HCT116 (cell line): Measurements from ENCODE around the gene SLC44A3. TPM values are rescaled to one million over a fixed set of nuclear protein-coding genes. Genes with fewer than 3 reads are reported as not detected.

Experiments used
- ATAC-seq: fragments of 200-7000 bp; cut with Tn5 transposase; 2 replicates; pipeline ENCODE4 v1.9.1; 2020; ENCODE audit warnings: mild to moderate bottlenecking, moderate library complexity
- BruUV-seq: library from RNA; stranded (reverse); fragments of 400-500 nt; replicated peaks from 2 replicates; lab custom pipeline; 2021; lab: Mats Ljungman, UMichigan
- CTCF ChIA-PET: fragments of 300-600 bp; sonication (Branson Sonifier 250); formaldehyde crosslinking; loops from one replicate; lab custom pipeline; 2021; ENCODE audit warnings: antibody characterized with exemption; lab: Charles Lee
- POLR2A ChIA-PET: fragments of 300-600, 350-600 bp; sonication (Branson Sonifier 250); formaldehyde crosslinking; loops from one replicate; lab custom pipeline; 2021; ENCODE audit warnings: antibody characterized with exemption; lab: Charles Lee
- RAD21 ChIA-PET, 2 experiments: fragments of 300-600 bp; sonication (Branson Sonifier 250); formaldehyde crosslinking; loops; one replicate each; lab custom pipeline; 2023; ENCODE audit warnings: low total read pairs in 2 of 2; ENCODE audit not compliant: uncharacterized antibody in 2 of 2, unreplicated experiment in 2 of 2, low non-redundant PET in 1 of 2; lab: Charles Lee
- DNase-seq: peaks from one replicate; pipeline ENCODE4 v3.0.0-alpha.2; 2010; ENCODE audit warnings: low read depth, low spot score
- H2AFZ ChIP-seq: fragments of 200-600 bp; shearing (Covaris generic), sonication (generic); 2 replicates; pipeline ENCODE4 v1.6.1; 2017; ENCODE audit warnings: low read depth, mixed run types, mixed read lengths, antibody characterized with exemption, low read length; ENCODE audit not compliant: poor library complexity, severe bottlenecking
- H3K27ac ChIP-seq: 2 replicates; pipeline ENCODE4 v1.5.1; 2012; ENCODE audit warnings: low read depth, low read length
- H3K27me3 ChIP-seq: fragments of 200-600 bp; sonication (generic); 2 replicates; pipeline ENCODE4 v1.6.1; 2016; ENCODE audit warnings: mixed run types, low read length, mixed read lengths; ENCODE audit not compliant: insufficient read depth
- H3K36me3 ChIP-seq, 2 experiments: fragments of 200-500 bp in 1 of 2; fragments of 200-600 bp in 1 of 2; sonication (Bioruptor generic) in 1 of 2; sonication (generic) in 1 of 2; 2 replicates each; pipeline versions ENCODE4 v1.5.1 to v1.6.1; 2014 to 2016; ENCODE audit warnings: low read length in 2 of 2, inconsistent platforms in 1 of 2, mixed read lengths in 1 of 2, mixed run types in 1 of 2; ENCODE audit not compliant: insufficient read depth in 2 of 2, control insufficient read depth in 1 of 2
- H3K4me1 ChIP-seq, 2 experiments: fragments of 200-600 bp in 1 of 2; sonication (generic) in 1 of 2; 2 replicates each; pipeline versions ENCODE4 v1.5.1 to v1.6.1; 2012 to 2017; ENCODE audit warnings: low read length in 2 of 2, inconsistent platforms in 1 of 2, mild to moderate bottlenecking in 1 of 2, mixed read lengths in 1 of 2, mixed run types in 1 of 2, moderate library complexity in 1 of 2; ENCODE audit not compliant: insufficient read depth in 2 of 2, control insufficient read depth in 1 of 2
- H3K4me2 ChIP-seq: fragments of 200-600 bp; sonication (generic); 2 replicates; pipeline ENCODE4 v1.6.1; 2017; ENCODE audit warnings: mixed run types, low read length, mixed read lengths
- H3K4me3 ChIP-seq, 2 experiments: fragments of 200-600 bp in 1 of 2; sonication (generic) in 1 of 2; replicated peaks in 1 of 2; 2 replicates each; pipeline ENCODE4 v1.5.1; 2011 to 2016; ENCODE audit warnings: low read length in 2 of 2, control low read depth in 1 of 2, low read depth in 1 of 2, mild to moderate bottlenecking in 1 of 2, mixed read lengths in 1 of 2, mixed run types in 1 of 2
- H3K79me2 ChIP-seq: fragments of 200-600 bp; sonication (generic); 2 replicates; pipeline ENCODE4 v1.6.1; 2017; ENCODE audit warnings: mild to moderate bottlenecking, mixed run types, low read length, moderate library complexity, mixed read lengths; ENCODE audit not compliant: insufficient read depth
- H3K9ac ChIP-seq: fragments of 200-600 bp; sonication (generic); 2 replicates; pipeline ENCODE4 v1.6.1; 2016; ENCODE audit warnings: low read length, mixed read lengths
- H3K9me2 ChIP-seq: fragments of 200-600 bp; sonication (generic), shearing (Covaris generic); 2 replicates; pipeline ENCODE4 v1.6.1; 2017; ENCODE audit warnings: mixed run types, mild to moderate bottlenecking, moderate library complexity; ENCODE audit not compliant: insufficient read depth
- H3K9me3 ChIP-seq, 2 experiments: fragments of 200-500 bp in 1 of 2; fragments of 200-600 bp in 1 of 2; sonication (Bioruptor generic) in 1 of 2; sonication (generic) in 1 of 2; 2 replicates each; pipeline ENCODE4 v1.6.1; 2014 to 2017; ENCODE audit warnings: low read length in 2 of 2, mixed read lengths in 2 of 2, inconsistent platforms in 1 of 2, low read depth in 1 of 2, mild to moderate bottlenecking in 1 of 2, mixed run types in 1 of 2, moderate library complexity in 1 of 2; ENCODE audit not compliant: control insufficient read depth in 1 of 2, insufficient read depth in 1 of 2
- H4K20me1 ChIP-seq: fragments of 200-600 bp; sonication (generic), shearing (Covaris generic); 2 replicates; pipeline ENCODE4 v1.6.1; 2017; ENCODE audit warnings: mixed run types, mild to moderate bottlenecking, moderate library complexity; ENCODE audit not compliant: insufficient read depth
- CBX3 ChIP-seq: IDR thresholded peaks from 2 replicates; pipeline ENCODE4 v1.6.1; 2012; ENCODE audit warnings: low read depth
- CEBPB ChIP-seq: IDR thresholded peaks from 2 replicates; pipeline ENCODE4 v1.6.1; 2012; ENCODE audit warnings: low read depth
- ELF1 ChIP-seq: IDR thresholded peaks from 2 replicates; pipeline ENCODE4 v1.6.1; 2012; ENCODE audit warnings: low read depth, borderline replicate concordance
- EZH2 ChIP-seq: fragments of 200-600 bp; sonication (generic); IDR thresholded peaks from 2 replicates; pipeline ENCODE4 v1.6.1; 2017; ENCODE audit warnings: antibody characterized with exemption, mixed run types
- FOSL1 ChIP-seq: IDR thresholded peaks from 2 replicates; pipeline ENCODE4 v1.6.1; 2012; ENCODE audit warnings: low read depth
- JUND ChIP-seq: IDR thresholded peaks from 2 replicates; pipeline ENCODE4 v1.6.1; 2012
- MAX ChIP-seq: IDR thresholded peaks from 2 replicates; pipeline ENCODE4 v1.6.1; 2012
- POLR2AphosphoS5 ChIP-seq: IDR thresholded peaks from 2 replicates; pipeline ENCODE4 v1.6.1; 2011; ENCODE audit warnings: mild to moderate bottlenecking, low read depth, low read length, moderate library complexity
- RAD21 ChIP-seq: IDR thresholded peaks from 2 replicates; pipeline ENCODE4 v1.6.1; 2012; ENCODE audit warnings: low read depth, mild to moderate bottlenecking
- REST ChIP-seq: IDR thresholded peaks from 2 replicates; pipeline ENCODE4 v1.6.1; 2012; ENCODE audit warnings: low read depth
- SIN3A ChIP-seq: IDR thresholded peaks from 2 replicates; pipeline ENCODE4 v1.6.1; 2012; ENCODE audit warnings: low read depth
- SP1 ChIP-seq: IDR thresholded peaks from 2 replicates; pipeline ENCODE4 v1.6.1; 2012; ENCODE audit warnings: low read depth
- SRF ChIP-seq: IDR thresholded peaks from 2 replicates; pipeline ENCODE4 v1.6.1; 2012; ENCODE audit warnings: low read depth
- TCF7L2 ChIP-seq: IDR thresholded peaks from 2 replicates; pipeline ENCODE4 v1.7.0; 2011; ENCODE audit warnings: borderline replicate concordance, inconsistent platforms; ENCODE audit not compliant: insufficient read depth, insufficient read length; ENCODE audit errors: extremely low read depth
- YY1 ChIP-seq: IDR thresholded peaks from 2 replicates; pipeline ENCODE4 v1.6.1; 2011; ENCODE audit warnings: low read length, low read depth, moderate library complexity, mild to moderate bottlenecking; ENCODE audit not compliant: insufficient replicate concordance; ENCODE audit errors: extremely low read depth
- ZFX ChIP-seq: fragments of 450-650 bp; IDR thresholded peaks from 2 replicates; pipeline ENCODE4 v1.6.1; 2017
- intact Hi-C: fragments of 100-400 bp; cut with micrococcal nuclease; formaldehyde crosslinking; loops from 2 replicates; pipeline ENCODE4 v1.10.0; 2022
- total RNA-seq: library from RNA; stranded (reverse); gene quantifications from one replicate; pipeline ENCODE4 v1.2.1, GENCODE V29; 2021; ENCODE audit not compliant: unreplicated experiment
- TF ChIP-seq, protein P1 (sequence below): IDR thresholded peaks from 2 replicates; pipeline ENCODE4 v1.6.1; 2011; ENCODE audit warnings: mild to moderate bottlenecking, low read length, moderate library complexity; ENCODE audit not compliant: insufficient replicate concordance; ENCODE audit errors: extremely low read depth
- TF ChIP-seq, protein P2 (sequence below): IDR thresholded peaks from 2 replicates; pipeline ENCODE4 v1.6.1; 2012

The SLC44A3 gene
- total RNA-seq, 1 experiment from 2014 or later = 9.6 TPM

GRCh38 chr1:94803106-94803505, 17.1 kb upstream of the SLC44A3 start:
- Histone ChIP-seq H3K4me1 (peaks cover 6 to 59% of the 10 kb centered on the region in 2 experiments), H3K36me3 (no peaks in the 10 kb centered on the region), H2AFZ (no peak overlapping the region), H3K9me2 (no peaks in the 10 kb centered on the region), H4K20me1 (no peaks in the 10 kb centered on the region), H3K4me2 (no peak overlapping the region), H3K9ac (no peak overlapping the region), H3K27me3 (no peaks in the 10 kb centered on the region), H3K4me3 (no peak overlapping the region), H3K27ac (no peak overlapping the region), H3K79me2 (no peaks in the 10 kb centered on the region), H3K9me3 (no peaks in the 10 kb centered on the region)
- BruUV-seq = no TSS peak
- intact Hi-C loops = loop anchor here (2.0 to 10.0 kb wide), 5 partner anchors 181 to 778 kb away; partner anchors contain the start of gene F3
- DNase-seq (no peak), ATAC-seq (no peak)
- POLR2A ChIA-PET = no interaction called here
- CTCF ChIA-PET = interaction anchor here (1.0 to 4.5 kb wide), 11 partner anchors 52 to 777 kb away, joined by 3 to 23 read pairs (median 4); no protein-coding TSS in a partner anchor
- RAD21 ChIA-PET = interaction anchor here in 1 of 2 experiments (0.6 to 1.0 kb wide), 2 partner anchors 269 to 289 kb away, joined by 3 read pairs; no protein-coding TSS in a partner anchor
- TF ChIP-seq, protein P1, sequence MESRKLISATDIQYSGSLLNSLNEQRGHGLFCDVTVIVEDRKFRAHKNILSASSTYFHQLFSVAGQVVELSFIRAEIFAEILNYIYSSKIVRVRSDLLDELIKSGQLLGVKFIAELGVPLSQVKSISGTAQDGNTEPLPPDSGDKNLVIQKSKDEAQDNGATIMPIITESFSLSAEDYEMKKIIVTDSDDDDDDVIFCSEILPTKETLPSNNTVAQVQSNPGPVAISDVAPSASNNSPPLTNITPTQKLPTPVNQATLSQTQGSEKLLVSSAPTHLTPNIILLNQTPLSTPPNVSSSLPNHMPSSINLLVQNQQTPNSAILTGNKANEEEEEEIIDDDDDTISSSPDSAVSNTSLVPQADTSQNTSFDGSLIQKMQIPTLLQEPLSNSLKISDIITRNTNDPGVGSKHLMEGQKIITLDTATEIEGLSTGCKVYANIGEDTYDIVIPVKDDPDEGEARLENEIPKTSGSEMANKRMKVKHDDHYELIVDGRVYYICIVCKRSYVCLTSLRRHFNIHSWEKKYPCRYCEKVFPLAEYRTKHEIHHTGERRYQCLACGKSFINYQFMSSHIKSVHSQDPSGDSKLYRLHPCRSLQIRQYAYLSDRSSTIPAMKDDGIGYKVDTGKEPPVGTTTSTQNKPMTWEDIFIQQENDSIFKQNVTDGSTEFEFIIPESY = no peak
- TF ChIP-seq CBX3 = no peak
- TF ChIP-seq CEBPB = no peak
- TF ChIP-seq SIN3A = no peak
- TF ChIP-seq JUND = no peak
- TF ChIP-seq TCF7L2 = no peak
- no peak for TF ChIP-seq ZFX
- no peak for TF ChIP-seq REST
- TF ChIP-seq RAD21 = no peak
- TF ChIP-seq, protein P2, sequence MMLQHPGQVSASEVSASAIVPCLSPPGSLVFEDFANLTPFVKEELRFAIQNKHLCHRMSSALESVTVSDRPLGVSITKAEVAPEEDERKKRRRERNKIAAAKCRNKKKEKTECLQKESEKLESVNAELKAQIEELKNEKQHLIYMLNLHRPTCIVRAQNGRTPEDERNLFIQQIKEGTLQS = no peak
- no peak for TF ChIP-seq POLR2AphosphoS5
- no peak for TF ChIP-seq SP1
- no peak for TF ChIP-seq ELF1
- TF ChIP-seq FOSL1 = no peak
- no peak for TF ChIP-seq SRF
- TF ChIP-seq YY1 = no peak
- TF ChIP-seq EZH2 = no peak
- TF ChIP-seq MAX = no peak
